ENCODE data around the gene HAPSTR1. TPM values are rescaled to one million over a fixed set of nuclear protein-coding genes. Genes with fewer than 3 reads are reported as not detected.

The HAPSTR1 gene
- total and polyA plus RNA-seq, 2 of the 13 experiments (the other 11 are each of a cell fraction or from before 2014, with no cell fraction given) = 25.2 to 83.2 TPM

GRCh38 chr16:9091867-9092281 lies 430 bp downstream of the HAPSTR1 start (continued):
- TF ChIP-seq ZNF432 (CRISPR knock-in tag; IDR thresholded peaks at IDR 0.05; ENCODE audit: borderline replicate concordance) (no peak), SNAPC2 (CRISPR knock-in tag; IDR thresholded peaks at IDR 0.05) (no peak), NFKB2 (CRISPR knock-in tag; IDR thresholded peaks at IDR 0.05; ENCODE audit: borderline replicate concordance) (no peak), PRPF4 (IDR thresholded peaks at IDR 0.05; ENCODE audit: low read depth, low read length, poor library complexity, severe bottlenecking) (no peak), XRCC5 (optimal IDR thresholded peaks at IDR 0.05; ENCODE audit: low read length) (no peak), ATRX (CRISPR knock-in tag; IDR thresholded peaks at IDR 0.05; ENCODE audit: borderline replicate concordance) (no peak), SP140L (CRISPR knock-in tag; IDR thresholded peaks at IDR 0.05; ENCODE audit: borderline replicate concordance) (no peak), ZNF816 (CRISPR knock-in tag; IDR thresholded peaks at IDR 0.05; ENCODE audit: borderline replicate concordance) (0 out of 2 replicates have a peak, but pooled peaks have one; percentile 48), KDM5B (CRISPR knock-in tag; IDR thresholded peaks at IDR 0.05; ENCODE audit: borderline replicate concordance) (peak; percentile 79), NCOA5 (CRISPR knock-in tag; IDR thresholded peaks at IDR 0.05) (no peak), CREBL2 (CRISPR knock-in tag; IDR thresholded peaks at IDR 0.05; ENCODE audit: borderline replicate concordance) (no peak), ZNF550 (CRISPR knock-in tag; IDR thresholded peaks at IDR 0.05; ENCODE audit: borderline replicate concordance) (no peak), ZSCAN12 (CRISPR knock-in tag; IDR thresholded peaks at IDR 0.05) (0 out of 2 replicates have a peak, but pooled peaks have one; percentile 4), ZNF572 (CRISPR knock-in tag; IDR thresholded peaks at IDR 0.05) (no peak), ZNF383 (CRISPR knock-in tag; IDR thresholded peaks at IDR 0.05; ENCODE audit: borderline replicate concordance) (no peak; the same call in 1 of the 2 replicates), CAMTA2 (CRISPR knock-in tag; IDR thresholded peaks at IDR 0.05; ENCODE audit: borderline replicate concordance) (no peak), ZNF232 (CRISPR knock-in tag; IDR thresholded peaks at IDR 0.05; ENCODE audit: borderline replicate concordance) (no peak; the same call in 1 of the 2 replicates), ZNF12 (CRISPR knock-in tag; IDR thresholded peaks at IDR 0.05) (no peak), TRIM24 (CRISPR knock-in tag; IDR thresholded peaks at IDR 0.05) (no peak), HHEX (CRISPR knock-in tag; IDR thresholded peaks at IDR 0.05) (no peak), CENPT (CRISPR knock-in tag; IDR thresholded peaks at IDR 0.05; ENCODE audit: low read depth) (peak; percentile 17; the same call in 1 of the 2 replicates)
- TF ChIP-seq, protein P1, sequence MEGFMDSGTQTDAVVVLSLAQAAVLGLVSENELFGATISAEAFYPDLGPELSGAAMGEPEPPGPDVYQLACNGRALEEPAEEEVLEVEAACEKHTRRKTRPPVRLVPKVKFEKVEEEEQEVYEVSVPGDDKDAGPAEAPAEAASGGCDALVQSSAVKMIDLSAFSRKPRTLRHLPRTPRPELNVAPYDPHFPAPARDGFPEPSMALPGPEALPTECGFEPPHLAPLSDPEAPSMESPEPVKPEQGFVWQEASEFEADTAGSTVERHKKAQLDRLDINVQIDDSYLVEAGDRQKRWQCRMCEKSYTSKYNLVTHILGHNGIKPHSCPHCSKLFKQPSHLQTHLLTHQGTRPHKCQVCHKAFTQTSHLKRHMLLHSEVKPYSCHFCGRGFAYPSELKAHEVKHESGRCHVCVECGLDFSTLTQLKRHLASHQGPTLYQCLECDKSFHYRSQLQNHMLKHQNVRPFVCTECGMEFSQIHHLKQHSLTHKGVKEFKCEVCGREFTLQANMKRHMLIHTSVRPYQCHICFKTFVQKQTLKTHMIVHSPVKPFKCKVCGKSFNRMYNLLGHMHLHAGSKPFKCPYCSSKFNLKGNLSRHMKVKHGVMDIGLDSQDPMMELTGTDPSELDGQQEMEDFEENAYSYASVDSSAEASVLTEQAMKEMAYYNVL (CRISPR knock-in tag; IDR thresholded peaks at IDR 0.05; ENCODE audit: borderline replicate concordance) = 0 out of 2 replicates have a peak, but pooled peaks have one; percentile 43
- TF ChIP-seq, protein P2, sequence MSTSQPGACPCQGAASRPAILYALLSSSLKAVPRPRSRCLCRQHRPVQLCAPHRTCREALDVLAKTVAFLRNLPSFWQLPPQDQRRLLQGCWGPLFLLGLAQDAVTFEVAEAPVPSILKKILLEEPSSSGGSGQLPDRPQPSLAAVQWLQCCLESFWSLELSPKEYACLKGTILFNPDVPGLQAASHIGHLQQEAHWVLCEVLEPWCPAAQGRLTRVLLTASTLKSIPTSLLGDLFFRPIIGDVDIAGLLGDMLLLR (CRISPR knock-in tag; IDR thresholded peaks at IDR 0.05) = no peak; the same call in 1 of the 2 replicates
- TF ChIP-seq, protein P3, sequence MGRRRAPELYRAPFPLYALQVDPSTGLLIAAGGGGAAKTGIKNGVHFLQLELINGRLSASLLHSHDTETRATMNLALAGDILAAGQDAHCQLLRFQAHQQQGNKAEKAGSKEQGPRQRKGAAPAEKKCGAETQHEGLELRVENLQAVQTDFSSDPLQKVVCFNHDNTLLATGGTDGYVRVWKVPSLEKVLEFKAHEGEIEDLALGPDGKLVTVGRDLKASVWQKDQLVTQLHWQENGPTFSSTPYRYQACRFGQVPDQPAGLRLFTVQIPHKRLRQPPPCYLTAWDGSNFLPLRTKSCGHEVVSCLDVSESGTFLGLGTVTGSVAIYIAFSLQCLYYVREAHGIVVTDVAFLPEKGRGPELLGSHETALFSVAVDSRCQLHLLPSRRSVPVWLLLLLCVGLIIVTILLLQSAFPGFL (CRISPR knock-in tag; IDR thresholded peaks at IDR 0.05) = no peak
- TF ChIP-seq, protein P4, sequence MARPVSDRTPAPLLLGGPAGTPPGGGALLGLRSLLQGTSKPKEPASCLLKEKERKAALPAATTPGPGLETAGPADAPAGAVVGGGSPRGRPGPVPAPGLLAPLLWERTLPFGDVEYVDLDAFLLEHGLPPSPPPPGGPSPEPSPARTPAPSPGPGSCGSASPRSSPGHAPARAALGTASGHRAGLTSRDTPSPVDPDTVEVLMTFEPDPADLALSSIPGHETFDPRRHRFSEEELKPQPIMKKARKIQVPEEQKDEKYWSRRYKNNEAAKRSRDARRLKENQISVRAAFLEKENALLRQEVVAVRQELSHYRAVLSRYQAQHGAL (CRISPR knock-in tag; IDR thresholded peaks at IDR 0.05; ENCODE audit: not compliant biosample characterization) = no peak
- TF ChIP-seq, protein P5, sequence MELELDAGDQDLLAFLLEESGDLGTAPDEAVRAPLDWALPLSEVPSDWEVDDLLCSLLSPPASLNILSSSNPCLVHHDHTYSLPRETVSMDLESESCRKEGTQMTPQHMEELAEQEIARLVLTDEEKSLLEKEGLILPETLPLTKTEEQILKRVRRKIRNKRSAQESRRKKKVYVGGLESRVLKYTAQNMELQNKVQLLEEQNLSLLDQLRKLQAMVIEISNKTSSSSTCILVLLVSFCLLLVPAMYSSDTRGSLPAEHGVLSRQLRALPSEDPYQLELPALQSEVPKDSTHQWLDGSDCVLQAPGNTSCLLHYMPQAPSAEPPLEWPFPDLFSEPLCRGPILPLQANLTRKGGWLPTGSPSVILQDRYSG (CRISPR knock-in tag; IDR thresholded peaks at IDR 0.05) = 0 out of 2 replicates have a peak, but pooled peaks have one; percentile 52
